SK-N-SH (cell line): ENCODE results near the gene KCNG4.

Experiments used
- CTCF ChIP-seq: fragments of 200-600 bp; sonication (generic); IDR thresholded peaks from 2 replicates; pipeline ENCODE4 v1.6.1; 2017; ENCODE audit warnings: antibody characterized with exemption, mild to moderate bottlenecking, moderate library complexity
- FOSL2 ChIP-seq: IDR thresholded peaks from 2 replicates; pipeline ENCODE4 v1.4.0; 2012; ENCODE audit warnings: low read depth, mild to moderate bottlenecking, moderate library complexity, borderline replicate concordance
- JUND ChIP-seq: IDR thresholded peaks from 2 replicates; pipeline ENCODE4 v1.4.0; 2012
- MAX ChIP-seq: IDR thresholded peaks from 2 replicates; pipeline ENCODE4 v1.4.0; 2012; ENCODE audit warnings: low read depth
- MXI1 ChIP-seq: IDR thresholded peaks from 2 replicates; pipeline ENCODE4 v1.6.1; 2012; ENCODE audit warnings: mild to moderate bottlenecking, low read depth, low read length, improper control_type of control experiment
- PBX3 ChIP-seq: IDR thresholded peaks from 2 replicates; pipeline ENCODE4; 2012
- REST ChIP-seq: IDR thresholded peaks from 2 replicates; pipeline ENCODE4 v1.6.1; 2012; ENCODE audit warnings: mild to moderate bottlenecking, low read depth, low read length, moderate library complexity
- RXRA ChIP-seq: IDR thresholded peaks from 2 replicates; pipeline ENCODE4 v1.4.0; 2012; ENCODE audit warnings: low read depth, mild to moderate bottlenecking, borderline replicate concordance
- SIN3A ChIP-seq: IDR thresholded peaks from 2 replicates; pipeline ENCODE4 v1.6.1; 2012; ENCODE audit warnings: low read depth, mild to moderate bottlenecking, low read length, moderate library complexity, borderline replicate concordance
- SMC3 ChIP-seq: IDR thresholded peaks from 2 replicates; pipeline ENCODE4 v1.6.1; 2012; ENCODE audit warnings: low read depth, low read length, improper control_type of control experiment
- YY1 ChIP-seq: IDR thresholded peaks from 2 replicates; pipeline ENCODE4 v1.4.0; 2012; ENCODE audit warnings: low read depth, mild to moderate bottlenecking
- ZBTB33 ChIP-seq: IDR thresholded peaks from 2 replicates; pipeline ENCODE4 v1.4.0; 2012; ENCODE audit warnings: low read depth, borderline replicate concordance

- TF ChIP-seq SMC3 (no peak), CTCF (no peak), SIN3A (no peak), PBX3 (no peak), JUND (no peak), REST (no peak), FOSL2 (0 out of 2 replicates have a peak, but pooled peaks have one; percentile 4), MAX (no peak), RXRA (no peak), MXI1 (no peak), YY1 (no peak), ZBTB33 (no peak)
Observed at GRCh38 chr16:84220851-84221250, 19.0 kb downstream of the KCNG4 start.
